NCI-H1417 treated with DMSO at 0.1 percent for 48 hours (cell line): ENCODE data around the gene PDGFRB.

Source experiments
- DNase-seq: peaks from one replicate; lab custom pipeline; 2025; lab: John Stamatoyannopoulos, UW

PDGFRB gene

GRCh38 chr5:150144879-150145278, 10.8 kb downstream of the PDGFRB start:
- no peak for DNase-seq

GRCh38 chr5:150144246-150144801, 11.3 kb downstream of the PDGFRB start:
- DNase-seq: no peak

GRCh38 chr5:150143350-150144245, 12.0 kb downstream of the PDGFRB start:
- no peak for DNase-seq

- no peak for DNase-seq
Measured at GRCh38 chr5:150142959-150143349, 12.7 kb downstream of the PDGFRB start.

- no peak for DNase-seq
Measured at GRCh38 chr5:150142185-150142958, 13.3 kb downstream of the PDGFRB start.

GRCh38 chr5:150141544-150142184, 14.0 kb downstream of the PDGFRB start:
- DNase-seq: no peak

- no peak for DNase-seq
Measured at GRCh38 chr5:150140830-150141229, 14.8 kb downstream of the PDGFRB start.

- no peak for DNase-seq
Measured at GRCh38 chr5:150139334-150139733, 16.3 kb downstream of the PDGFRB start.

- no peak for DNase-seq
Measured at GRCh38 chr5:150138551-150139265, 16.9 kb downstream of the PDGFRB start.

GRCh38 chr5:150137997-150138396, 17.6 kb downstream of the PDGFRB start:
- no peak for DNase-seq

- no peak for DNase-seq
Measured at GRCh38 chr5:150137168-150137957, 18.3 kb downstream of the PDGFRB start.

- no peak for DNase-seq
Measured at GRCh38 chr5:150136305-150137167, 19.1 kb downstream of the PDGFRB start.

- DNase-seq: no peak
Measured at GRCh38 chr5:150135557-150136304, 19.9 kb downstream of the PDGFRB start.

- DNase-seq: no peak
Measured at GRCh38 chr5:150134198-150134588, 21.5 kb downstream of the PDGFRB start.

GRCh38 chr5:150133581-150134197, 22.0 kb downstream of the PDGFRB start:
- no peak for DNase-seq

- no peak for DNase-seq
Measured at GRCh38 chr5:150132740-150133139, 22.9 kb downstream of the PDGFRB start.

- DNase-seq: no peak
Measured at GRCh38 chr5:150131978-150132694, 23.5 kb downstream of the PDGFRB start.

GRCh38 chr5:150131461-150131860, 24.2 kb downstream of the PDGFRB start:
- no peak for DNase-seq
